Astrocyte (in vitro differentiated cells and primary cell): ENCODE measurements around the gene FAM53A. TPM values are rescaled to one million over a fixed set of nuclear protein-coding genes. Genes with fewer than 3 reads are reported as not detected.

ENCODE experiments used
- DNase-seq: peaks from one replicate; pipeline ENCODE4 v3.0.0-alpha.2; 2010; ENCODE audit warnings: low read depth
- FAIRE-seq: peaks from 2 replicates; lab custom pipeline; 2011; peaks lifted over from hg19 to GRCh38; lab: Jason Lieb, UNC
- H2AFZ ChIP-seq: 2 replicates; pipeline ENCODE4 v1.6.0; 2012; ENCODE audit warnings: low read depth, low read length, inconsistent platforms
- H3K27ac ChIP-seq: 2 replicates; pipeline ENCODE4 v1.5.1; 2011; ENCODE audit warnings: low read depth, low read length, inconsistent platforms
- H3K27me3 ChIP-seq: 2 replicates; pipeline ENCODE4 v1.6.0; 2011; ENCODE audit warnings: low read length, inconsistent platforms; ENCODE audit not compliant: insufficient read depth
- H3K36me3 ChIP-seq: 2 replicates; pipeline ENCODE4 v1.5.1; 2011; ENCODE audit warnings: low read length, inconsistent platforms; ENCODE audit not compliant: insufficient read depth
- H3K4me1 ChIP-seq: 2 replicates; pipeline ENCODE4 v1.5.1; 2011; ENCODE audit warnings: low read length, inconsistent platforms; ENCODE audit not compliant: insufficient read depth
- H3K4me2 ChIP-seq: 2 replicates; pipeline ENCODE4 v1.6.0; 2012; ENCODE audit warnings: low read length, inconsistent platforms
- H3K4me3 ChIP-seq: 2 replicates; pipeline ENCODE4 v1.5.1; 2011; ENCODE audit warnings: low read depth, mild to moderate bottlenecking, low read length, inconsistent platforms; ENCODE audit not compliant: insufficient read depth
- H3K79me2 ChIP-seq: 2 replicates; pipeline ENCODE4 v1.6.0; 2012; ENCODE audit warnings: mild to moderate bottlenecking, low read length, inconsistent platforms; ENCODE audit not compliant: insufficient read depth
- H3K9ac ChIP-seq: 2 replicates; pipeline ENCODE4 v1.6.0; 2012; ENCODE audit warnings: mild to moderate bottlenecking, low read length, inconsistent platforms
- H3K9me3 ChIP-seq: 2 replicates; pipeline ENCODE4 v1.5.1; 2012; ENCODE audit warnings: low read depth, mild to moderate bottlenecking, low read length, inconsistent platforms; ENCODE audit not compliant: insufficient read depth
- H4K20me1 ChIP-seq: 2 replicates; pipeline ENCODE4 v1.6.0; 2012; ENCODE audit warnings: low read length, inconsistent platforms; ENCODE audit not compliant: insufficient read depth
- H3K27ac Mint-ChIP-seq: one replicate; pipeline ENCODE4 v1.8.0; 2021; ENCODE audit warnings: mild to moderate bottlenecking, mixed read lengths; ENCODE audit not compliant: unreplicated experiment
- H3K27me3 Mint-ChIP-seq: one replicate; pipeline ENCODE4 v1.8.0; 2021; ENCODE audit warnings: low read depth, mixed read lengths; ENCODE audit not compliant: unreplicated experiment
- H3K36me3 Mint-ChIP-seq: one replicate; pipeline ENCODE4 v1.8.0; 2021; ENCODE audit warnings: low read depth, mixed read lengths; ENCODE audit not compliant: unreplicated experiment
- H3K4me1 Mint-ChIP-seq: one replicate; pipeline ENCODE4 v1.8.0; 2021; ENCODE audit warnings: low read depth, mixed read lengths; ENCODE audit not compliant: unreplicated experiment
- H3K4me3 Mint-ChIP-seq: one replicate; pipeline ENCODE4 v1.8.0; 2021; ENCODE audit warnings: mild to moderate bottlenecking, moderate library complexity, mixed read lengths; ENCODE audit not compliant: unreplicated experiment
- H3K9me3 Mint-ChIP-seq: one replicate; pipeline ENCODE4 v1.8.0; 2021; ENCODE audit warnings: mild to moderate bottlenecking, mixed read lengths; ENCODE audit not compliant: unreplicated experiment
- EZH2 ChIP-seq: IDR thresholded peaks from 2 replicates; pipeline ENCODE4 v1.6.1; 2012; ENCODE audit warnings: mild to moderate bottlenecking, low read length, inconsistent platforms; ENCODE audit not compliant: insufficient read depth
- total RNA-seq: library from RNA; stranded (reverse); gene quantifications from 2 replicates; pipeline ENCODE4 v1.2.1, GENCODE V29; 2021
- TF ChIP-seq, protein P1 (sequence below): IDR thresholded peaks from 2 replicates; pipeline ENCODE4 v1.5.1; 2011; ENCODE audit warnings: low read depth, mild to moderate bottlenecking, inconsistent platforms, low read length, moderate library complexity; ENCODE audit not compliant: insufficient read depth

Gene FAM53A
- total RNA-seq, 1 donor from 2014 or later, result 2.1 TPM

GRCh38 chr4:1678244-1678643 lies 5.9 kb downstream of the FAM53A start:
- H3K36me3 ChIP-seq, result no peaks in the 10 kb centered on the region
- peaks cover 6% of the 10 kb centered on the region for H3K4me1 ChIP-seq

DNA sequence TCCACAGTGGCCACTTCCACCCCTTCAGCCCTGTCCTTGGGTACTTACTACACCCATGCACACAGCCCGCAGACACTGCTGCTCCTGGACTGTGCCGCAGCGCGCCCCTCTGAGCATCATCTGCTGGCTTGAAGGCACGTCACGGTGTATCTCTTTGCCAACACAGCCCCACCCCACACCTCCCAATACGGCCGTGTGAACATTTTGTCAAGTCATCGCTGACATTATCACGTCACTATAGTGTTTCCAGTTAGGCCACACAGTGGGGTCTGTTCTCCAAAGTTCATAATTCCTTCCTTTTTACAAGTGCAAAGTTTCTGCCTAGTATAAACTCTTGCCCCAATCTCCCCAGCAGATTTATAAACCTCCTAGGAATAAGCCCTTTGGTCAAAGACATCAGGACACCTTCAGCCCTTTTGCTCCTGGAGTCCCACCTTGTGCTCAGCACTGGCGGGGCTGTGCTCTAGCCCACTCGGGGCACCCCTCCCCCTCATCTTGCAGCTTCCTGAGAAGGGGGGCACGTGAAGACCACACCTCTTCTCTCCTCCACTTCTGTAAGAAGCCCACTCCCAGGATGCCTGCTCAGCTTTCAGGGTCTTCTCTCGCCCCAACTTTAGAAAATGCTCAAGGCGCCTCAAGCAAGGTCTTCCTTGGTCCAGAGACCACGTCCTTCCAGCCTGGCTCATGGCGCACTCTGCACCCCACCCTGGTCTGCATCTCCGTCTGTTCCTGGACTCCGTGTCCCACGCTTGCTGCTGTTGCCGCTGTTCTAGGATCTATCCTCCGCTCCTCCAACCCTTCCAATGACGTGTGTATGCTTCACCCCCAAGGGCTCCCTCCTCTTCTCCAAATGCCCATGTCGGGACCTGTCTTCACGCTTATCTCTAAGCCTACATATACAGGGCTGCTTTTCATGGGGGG lies 7.2 kb downstream of the FAM53A start:
- Histone ChIP-seq H3K9me3 (no peaks in the 10 kb centered on the region), H2AFZ (no peak overlapping the region), H3K36me3 (no peaks in the 10 kb centered on the region), H3K27me3 (no peaks in the 10 kb centered on the region), H3K4me2 (no peak overlapping the region), H3K4me1 (no peaks in the 10 kb centered on the region), H3K9ac (no peak overlapping the region), H3K79me2 (no peaks in the 10 kb centered on the region), H3K4me3 (no peak overlapping the region), H4K20me1 (no peaks in the 10 kb centered on the region), H3K27ac (no peak overlapping the region)
- peaks cover 32% of the 10 kb centered on the region for H3K27me3 Mint-ChIP-seq
- no peaks in the 10 kb centered on the region for H3K36me3 Mint-ChIP-seq
- H3K4me3 Mint-ChIP-seq, result no peak overlapping the region
- no peaks in the 10 kb centered on the region for H3K4me1 Mint-ChIP-seq
- no peak for TF ChIP-seq EZH2
- TF ChIP-seq, protein P1, sequence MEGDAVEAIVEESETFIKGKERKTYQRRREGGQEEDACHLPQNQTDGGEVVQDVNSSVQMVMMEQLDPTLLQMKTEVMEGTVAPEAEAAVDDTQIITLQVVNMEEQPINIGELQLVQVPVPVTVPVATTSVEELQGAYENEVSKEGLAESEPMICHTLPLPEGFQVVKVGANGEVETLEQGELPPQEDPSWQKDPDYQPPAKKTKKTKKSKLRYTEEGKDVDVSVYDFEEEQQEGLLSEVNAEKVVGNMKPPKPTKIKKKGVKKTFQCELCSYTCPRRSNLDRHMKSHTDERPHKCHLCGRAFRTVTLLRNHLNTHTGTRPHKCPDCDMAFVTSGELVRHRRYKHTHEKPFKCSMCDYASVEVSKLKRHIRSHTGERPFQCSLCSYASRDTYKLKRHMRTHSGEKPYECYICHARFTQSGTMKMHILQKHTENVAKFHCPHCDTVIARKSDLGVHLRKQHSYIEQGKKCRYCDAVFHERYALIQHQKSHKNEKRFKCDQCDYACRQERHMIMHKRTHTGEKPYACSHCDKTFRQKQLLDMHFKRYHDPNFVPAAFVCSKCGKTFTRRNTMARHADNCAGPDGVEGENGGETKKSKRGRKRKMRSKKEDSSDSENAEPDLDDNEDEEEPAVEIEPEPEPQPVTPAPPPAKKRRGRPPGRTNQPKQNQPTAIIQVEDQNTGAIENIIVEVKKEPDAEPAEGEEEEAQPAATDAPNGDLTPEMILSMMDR, result no peak
- FAIRE-seq, result no peak
- H3K27ac Mint-ChIP-seq, result no peak overlapping the region
- no peak for DNase-seq
- no peaks in the 10 kb centered on the region for H3K9me3 Mint-ChIP-seq

More at GRCh38 chr4:1678244-1678643, 5.9 kb downstream of the FAM53A start:
- Mint-ChIP-seq H3K9me3 (no peaks in the 10 kb centered on the region), H3K36me3 (no peaks in the 10 kb centered on the region), H3K4me3 (no peak overlapping the region), H3K27me3 (peaks cover 32% of the 10 kb centered on the region), H3K27ac (no peak overlapping the region), H3K4me1 (no peaks in the 10 kb centered on the region)
- FAIRE-seq, result no peak
- Histone ChIP-seq H3K79me2 (no peaks in the 10 kb centered on the region), H4K20me1 (no peaks in the 10 kb centered on the region), H3K4me2 (no peak overlapping the region), H2AFZ (no peak overlapping the region), H3K9ac (no peak overlapping the region), H3K27ac (no peak overlapping the region), H3K4me3 (no peak overlapping the region), H3K27me3 (no peaks in the 10 kb centered on the region), H3K9me3 (no peaks in the 10 kb centered on the region)
- TF ChIP-seq, protein P1, result no peak
- TF ChIP-seq EZH2, result no peak
- DNase-seq, result no peak

DNA sequence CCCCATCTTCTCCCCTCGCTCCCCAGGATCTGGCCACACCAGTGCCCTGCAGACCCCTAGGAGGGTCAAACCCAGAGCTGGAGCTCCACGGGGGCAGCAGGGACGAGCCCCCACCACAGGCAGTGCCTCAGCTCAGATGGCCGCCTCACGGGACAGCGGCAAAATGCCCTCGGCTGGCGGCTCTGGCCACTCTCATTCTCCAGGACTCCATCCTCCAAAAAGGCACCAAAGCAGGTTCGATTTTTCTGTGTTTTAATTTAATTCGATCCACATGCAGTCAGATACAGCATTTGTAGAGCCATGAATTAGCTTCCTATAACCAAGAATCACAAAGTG lies 8.3 kb downstream of the FAM53A start:
- FAIRE-seq, result no peak
- Mint-ChIP-seq H3K36me3 (peaks cover 3% of the 10 kb centered on the region), H3K9me3 (no peaks in the 10 kb centered on the region), H3K27me3 (peaks cover 34% of the 10 kb centered on the region), H3K27ac (no peak overlapping the region), H3K4me3 (no peak overlapping the region), H3K4me1 (no peaks in the 10 kb centered on the region)
- Histone ChIP-seq H4K20me1 (no peaks in the 10 kb centered on the region), H3K79me2 (no peaks in the 10 kb centered on the region), H3K4me3 (no peak overlapping the region), H2AFZ (no peak overlapping the region), H3K36me3 (no peaks in the 10 kb centered on the region), H3K27ac (no peak overlapping the region), H3K4me1 (no peaks in the 10 kb centered on the region), H3K9me3 (no peaks in the 10 kb centered on the region), H3K9ac (no peak overlapping the region), H3K4me2 (no peak overlapping the region), H3K27me3 (no peaks in the 10 kb centered on the region)
- no peak for DNase-seq
- TF ChIP-seq EZH2, result no peak
- TF ChIP-seq, protein P1, result no peak
